KMS-11 (cell line): ENCODE results near the gene DYNLT3.

Experiments used
- H2AFZ ChIP-seq: fragments of 200-600 bp; sonication (generic); 2 replicates; pipeline ENCODE4 v1.6.1; 2016; ENCODE audit warnings: antibody characterized with exemption, mixed run types, low read depth
- H3K27ac ChIP-seq: fragments of 200-600 bp; sonication (generic); 2 replicates; pipeline ENCODE4 v1.6.1; 2016; ENCODE audit warnings: mild to moderate bottlenecking, mixed run types
- H3K27me3 ChIP-seq: fragments of 200-600 bp; sonication (generic); 2 replicates; pipeline ENCODE4 v1.6.1; 2017; ENCODE audit warnings: mild to moderate bottlenecking, low read depth, mixed run types, moderate library complexity; ENCODE audit not compliant: insufficient read depth
- H3K36me3 ChIP-seq: fragments of 200-600 bp; sonication (generic); 2 replicates; pipeline ENCODE4 v1.6.1; 2017; ENCODE audit warnings: mild to moderate bottlenecking, mixed run types; ENCODE audit not compliant: insufficient read depth
- H3K4me1 ChIP-seq: fragments of 200-600 bp; sonication (generic); 2 replicates; pipeline ENCODE4 v1.6.1; 2016; ENCODE audit warnings: mild to moderate bottlenecking, low read depth, mixed run types; ENCODE audit not compliant: poor library complexity, severe bottlenecking
- H3K4me2 ChIP-seq: fragments of 200-600 bp; sonication (generic); 2 replicates; pipeline ENCODE4 v1.7.0; 2016; ENCODE audit warnings: mild to moderate bottlenecking, mixed run types
- H3K4me3 ChIP-seq: fragments of 200-600 bp; sonication (generic); IDR thresholded peaks from 2 replicates; pipeline ENCODE4 v1.6.1; 2017; ENCODE audit warnings: low read depth, low read length, mixed read lengths; ENCODE audit not compliant: insufficient read depth
- H3K79me2 ChIP-seq: fragments of 200-600 bp; sonication (generic); 2 replicates; pipeline ENCODE4 v1.6.1; 2016; ENCODE audit warnings: low read depth, mixed run types; ENCODE audit not compliant: insufficient read depth
- H3K9ac ChIP-seq: fragments of 200-600 bp; sonication (generic); 2 replicates; pipeline ENCODE4 v1.6.1; 2016; ENCODE audit warnings: mild to moderate bottlenecking, mixed run types
- H4K20me1 ChIP-seq: fragments of 200-600 bp; sonication (generic); 2 replicates; pipeline ENCODE4 v1.6.1; 2016; ENCODE audit warnings: mild to moderate bottlenecking, mixed run types; ENCODE audit not compliant: insufficient read depth
- TF ChIP-seq, protein P1 (sequence below): fragments of 200-600 bp; sonication (generic); conservative IDR thresholded peaks from 2 replicates; pipeline ENCODE4 v1.6.1; 2017; ENCODE audit warnings: low read depth, mild to moderate bottlenecking, antibody characterized with exemption, low read length, moderate library complexity, mixed read lengths

Gene DYNLT3

DNA sequence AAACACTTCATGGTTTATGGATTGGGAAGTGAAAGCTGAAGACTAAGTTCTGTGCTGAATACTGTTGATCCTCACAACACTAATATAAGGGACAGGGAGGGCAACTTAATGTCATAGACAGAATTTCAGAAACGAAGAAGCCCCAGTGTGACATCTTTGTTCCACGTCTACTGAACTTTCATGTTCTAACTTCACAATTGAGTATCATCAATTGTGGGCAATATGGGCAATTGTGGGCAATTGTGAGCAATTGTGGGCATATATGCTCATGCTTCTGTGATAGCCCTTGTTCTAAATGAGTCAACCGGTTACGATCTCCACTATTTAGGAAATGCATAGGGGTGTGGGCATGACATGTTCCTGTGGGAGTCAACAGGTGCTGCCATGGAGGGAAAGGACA, 33.8 kb downstream of the DYNLT3 start:
- TF ChIP-seq, protein P1, sequence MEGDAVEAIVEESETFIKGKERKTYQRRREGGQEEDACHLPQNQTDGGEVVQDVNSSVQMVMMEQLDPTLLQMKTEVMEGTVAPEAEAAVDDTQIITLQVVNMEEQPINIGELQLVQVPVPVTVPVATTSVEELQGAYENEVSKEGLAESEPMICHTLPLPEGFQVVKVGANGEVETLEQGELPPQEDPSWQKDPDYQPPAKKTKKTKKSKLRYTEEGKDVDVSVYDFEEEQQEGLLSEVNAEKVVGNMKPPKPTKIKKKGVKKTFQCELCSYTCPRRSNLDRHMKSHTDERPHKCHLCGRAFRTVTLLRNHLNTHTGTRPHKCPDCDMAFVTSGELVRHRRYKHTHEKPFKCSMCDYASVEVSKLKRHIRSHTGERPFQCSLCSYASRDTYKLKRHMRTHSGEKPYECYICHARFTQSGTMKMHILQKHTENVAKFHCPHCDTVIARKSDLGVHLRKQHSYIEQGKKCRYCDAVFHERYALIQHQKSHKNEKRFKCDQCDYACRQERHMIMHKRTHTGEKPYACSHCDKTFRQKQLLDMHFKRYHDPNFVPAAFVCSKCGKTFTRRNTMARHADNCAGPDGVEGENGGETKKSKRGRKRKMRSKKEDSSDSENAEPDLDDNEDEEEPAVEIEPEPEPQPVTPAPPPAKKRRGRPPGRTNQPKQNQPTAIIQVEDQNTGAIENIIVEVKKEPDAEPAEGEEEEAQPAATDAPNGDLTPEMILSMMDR: no peak
- Histone ChIP-seq H3K4me2 (no peak overlapping the region), H3K36me3 (no peaks in the 10 kb centered on the region), H2AFZ (no peak overlapping the region), H3K79me2 (no peaks in the 10 kb centered on the region), H3K4me3 (no peak overlapping the region), H3K9ac (no peak overlapping the region), H3K27me3 (no peaks in the 10 kb centered on the region), H3K27ac (no peak overlapping the region), H4K20me1 (no peaks in the 10 kb centered on the region), H3K4me1 (no peaks in the 10 kb centered on the region)

DNA sequence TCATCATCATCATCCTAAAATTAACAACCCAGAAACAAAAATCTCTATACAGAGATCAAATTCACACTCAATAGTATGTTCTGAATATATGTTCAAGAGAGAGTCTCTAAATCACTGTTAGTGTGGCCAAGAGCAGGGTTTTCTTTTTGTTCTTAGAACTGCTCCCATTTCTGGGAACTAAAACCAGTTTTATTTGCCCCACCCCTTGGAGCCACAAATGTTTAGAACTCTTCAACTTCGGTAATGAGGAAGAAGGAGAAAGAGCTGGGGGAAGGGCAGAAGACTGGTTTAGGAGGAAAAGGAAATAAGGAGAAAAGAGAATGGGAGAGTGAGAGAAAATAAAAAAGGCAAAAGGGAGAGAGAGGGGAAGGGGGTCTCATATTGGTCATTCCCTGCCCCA, 35.3 kb downstream of the DYNLT3 start:
- Histone ChIP-seq H3K4me3 (no peak overlapping the region), H3K27ac (no peak overlapping the region), H3K27me3 (no peaks in the 10 kb centered on the region), H3K4me1 (no peaks in the 10 kb centered on the region), H2AFZ (no peak overlapping the region), H3K9ac (no peak overlapping the region), H4K20me1 (no peaks in the 10 kb centered on the region), H3K36me3 (no peaks in the 10 kb centered on the region), H3K4me2 (no peak overlapping the region), H3K79me2 (no peaks in the 10 kb centered on the region)
- TF ChIP-seq, protein P1: no peak

DNA sequence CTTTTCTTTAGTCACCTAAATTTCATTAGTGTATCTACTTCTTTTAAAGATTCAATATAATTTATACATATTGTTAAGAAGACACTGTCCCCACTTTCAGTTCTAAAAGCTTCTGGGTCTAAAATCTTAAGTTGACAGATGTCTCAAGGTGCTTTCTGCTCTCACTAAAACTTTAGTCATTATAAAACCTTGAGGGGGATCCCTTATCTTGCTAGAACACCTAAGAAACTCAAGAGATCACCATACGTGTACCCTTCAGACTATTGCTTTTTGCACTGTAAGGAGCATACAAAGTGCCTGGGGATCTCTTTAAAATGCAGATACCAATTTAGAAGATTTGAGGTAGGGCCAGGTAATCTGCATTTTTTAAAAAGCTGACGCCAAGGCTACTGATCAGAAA, 37.4 kb downstream of the DYNLT3 start:
- Histone ChIP-seq H3K9ac (no peak overlapping the region), H2AFZ (no peak overlapping the region), H3K4me3 (no peak overlapping the region), H3K4me2 (no peak overlapping the region), H3K27ac (no peak overlapping the region), H3K27me3 (no peaks in the 10 kb centered on the region), H4K20me1 (no peaks in the 10 kb centered on the region), H3K36me3 (no peaks in the 10 kb centered on the region), H3K4me1 (no peaks in the 10 kb centered on the region), H3K79me2 (no peaks in the 10 kb centered on the region)
- TF ChIP-seq, protein P1: no peak

DNA sequence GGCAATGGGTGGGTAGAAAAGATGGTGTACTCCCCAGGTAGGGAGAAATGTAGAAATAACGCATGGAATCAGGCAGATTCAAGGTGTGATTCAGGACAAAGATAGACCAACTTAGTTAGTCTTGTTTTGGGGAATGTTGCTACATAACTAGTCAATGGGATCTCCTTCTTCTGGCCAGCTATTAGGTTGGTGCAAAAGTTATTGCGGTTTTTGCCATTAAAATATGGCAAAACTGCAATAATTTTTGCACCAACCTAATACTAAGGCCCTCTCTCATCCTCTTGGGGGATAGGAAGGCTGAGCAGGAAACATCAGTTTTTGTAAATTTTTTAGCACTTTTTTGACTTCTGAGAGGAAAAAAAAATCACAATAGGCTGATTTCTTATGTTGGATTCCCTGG, 44.3 kb downstream of the DYNLT3 start:
- TF ChIP-seq, protein P1: no peak
- H3K79me2 ChIP-seq: no peaks in the 10 kb centered on the region
- no peak overlapping the region for H2AFZ ChIP-seq
- H3K9ac ChIP-seq: no peak overlapping the region
- H3K4me3 ChIP-seq: no peak overlapping the region
- H3K4me1 ChIP-seq: peaks cover 4% of the 10 kb centered on the region
- no peaks in the 10 kb centered on the region for H4K20me1 ChIP-seq
- no peak overlapping the region for H3K4me2 ChIP-seq
- H3K36me3 ChIP-seq: no peaks in the 10 kb centered on the region
- H3K27me3 ChIP-seq: no peaks in the 10 kb centered on the region
- no peak overlapping the region for H3K27ac ChIP-seq
